Right kidney (tissue), 1 donor: ENCODE results near the gene FAM124A.

Experiments used
- DNase-seq: peaks from one replicate; pipeline ENCODE4 v3.0.0-alpha.2; 2016

FAM124A gene

DNA sequence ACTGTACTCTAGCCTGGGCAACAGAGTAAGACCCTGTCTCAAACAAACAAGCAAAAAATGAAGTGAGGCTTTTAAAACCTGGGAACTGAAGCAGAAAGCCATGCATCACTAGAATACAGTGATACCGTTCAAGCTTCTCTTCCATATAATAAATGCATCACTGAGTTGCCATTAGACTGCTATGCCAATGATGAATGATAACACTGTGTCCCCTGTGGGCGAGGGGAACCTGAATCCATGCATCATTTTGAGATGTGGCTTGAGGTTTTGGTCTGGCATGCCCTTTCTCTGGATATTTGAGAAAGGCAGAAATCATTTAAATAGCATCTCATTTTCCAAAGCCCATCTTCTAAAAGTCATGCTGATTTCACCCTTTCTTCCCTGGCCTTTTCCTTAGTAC is 1.5 kb upstream of the FAM124A start:
- no peak for DNase-seq

DNA sequence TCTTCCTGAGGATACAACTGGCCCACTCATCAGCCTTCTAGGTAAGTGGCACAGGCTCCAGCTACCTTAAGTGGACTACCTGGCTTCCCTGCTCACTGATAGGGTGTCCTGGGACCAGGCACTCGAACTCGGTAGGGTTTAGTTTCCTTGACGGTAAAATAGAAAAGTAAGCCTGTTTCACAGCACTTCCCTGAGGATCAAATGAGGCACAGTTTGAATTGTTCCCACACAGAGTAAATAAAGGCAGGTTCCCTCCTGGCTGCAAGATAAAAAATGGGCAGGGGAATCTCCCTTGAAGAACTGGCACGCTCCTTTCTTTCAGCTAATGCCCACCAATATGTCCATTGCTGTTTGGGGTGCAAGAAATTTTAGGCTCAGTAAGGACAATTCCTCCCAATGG is 1.1 kb upstream of the FAM124A start:
- no peak for DNase-seq

DNA sequence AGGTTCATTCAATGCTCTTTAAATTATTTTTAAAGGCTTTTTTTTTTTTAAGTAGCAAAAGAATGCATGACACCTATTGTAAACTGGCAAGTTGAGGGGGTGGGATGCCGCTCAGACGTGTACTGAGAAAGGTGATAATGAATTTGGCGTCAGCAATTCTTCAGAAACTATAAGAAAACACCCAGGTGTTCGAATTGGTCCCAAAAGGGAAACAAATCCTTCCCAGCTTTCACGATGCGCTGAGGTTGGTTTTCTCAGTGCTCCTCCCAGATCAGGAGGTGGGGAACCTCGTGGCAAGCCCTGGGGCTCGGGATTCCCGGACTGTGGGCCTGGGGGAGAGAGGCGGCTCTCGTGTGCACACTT is 543 bp upstream of the FAM124A start:
- DNase-seq: no peak

DNA sequence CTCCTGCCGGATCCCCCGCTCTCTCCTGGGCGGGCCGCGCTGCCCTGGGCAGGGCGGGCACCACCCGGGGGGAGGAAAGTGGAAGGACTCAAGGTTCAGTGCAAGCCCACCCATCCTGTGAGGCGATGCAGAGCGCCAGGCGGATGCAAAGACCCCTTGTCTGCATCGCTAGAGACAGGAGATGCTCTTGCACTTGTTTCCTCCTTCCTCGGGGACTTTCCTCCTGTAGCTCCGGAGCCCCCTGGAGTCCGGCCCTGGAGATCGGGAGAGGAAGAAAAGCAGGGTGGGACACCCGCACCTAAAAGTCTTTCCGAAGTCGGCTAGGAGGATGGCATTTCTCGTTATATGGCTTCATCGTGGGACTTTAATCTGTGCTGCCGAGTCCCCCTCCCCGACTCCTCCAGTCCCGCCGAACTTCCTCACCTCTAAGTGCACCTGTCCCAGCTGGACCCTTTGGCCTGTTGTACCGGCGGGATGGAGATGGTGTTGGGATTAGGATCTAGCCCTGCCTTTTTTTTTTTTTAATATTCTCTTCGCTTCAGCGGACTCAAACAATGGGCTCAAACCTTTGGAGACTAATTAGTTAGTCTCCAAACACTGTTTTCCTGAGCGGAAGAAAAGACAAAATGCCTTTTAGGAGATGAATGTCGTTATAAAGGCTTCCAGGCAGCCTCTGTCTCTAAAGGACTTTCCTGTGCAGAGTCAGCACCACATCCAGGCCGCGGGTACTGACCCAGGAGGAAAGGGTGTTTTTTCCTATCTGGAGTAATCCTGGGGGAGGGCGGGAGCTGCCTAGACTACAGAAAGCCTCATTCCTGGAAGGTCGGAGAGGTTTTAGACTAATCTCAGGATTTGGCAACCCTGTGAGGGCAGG is 725 bp downstream of the FAM124A start:
- peak; percentile 76 for DNase-seq

DNA sequence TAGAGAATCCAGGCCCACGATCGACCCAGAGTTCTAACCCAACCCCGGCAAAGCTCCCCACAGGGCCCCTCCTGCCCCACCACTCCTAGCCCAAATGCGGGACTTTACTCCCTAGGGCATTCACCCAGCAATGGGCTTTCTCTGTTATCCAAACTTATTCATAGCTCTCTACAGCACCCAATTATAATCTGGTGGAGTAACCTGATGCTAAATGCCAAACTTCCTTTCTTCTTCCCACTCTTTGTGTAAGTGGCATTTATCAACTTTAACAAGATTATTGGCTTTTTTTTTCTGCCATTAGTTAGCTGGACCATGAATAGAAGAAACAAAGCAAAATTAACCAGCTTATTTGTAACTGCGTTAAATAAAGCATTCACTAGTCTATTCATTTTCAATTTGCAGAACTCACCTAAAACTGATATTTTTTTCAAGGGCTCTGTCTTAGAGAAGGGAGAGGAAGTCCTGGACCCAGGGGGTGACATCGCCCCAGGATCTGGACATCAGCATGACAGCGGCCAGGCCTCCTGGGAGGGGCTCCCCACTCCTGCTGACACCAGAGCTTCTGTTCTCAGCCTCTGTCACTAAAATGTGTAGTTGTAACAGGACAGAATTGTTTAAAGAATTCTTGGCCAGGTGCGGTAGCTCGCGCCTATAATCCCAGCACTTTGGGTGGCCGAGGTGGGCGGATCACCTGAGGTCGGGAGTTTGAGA is 1.5 kb downstream of the FAM124A start:
- no peak for DNase-seq

DNA sequence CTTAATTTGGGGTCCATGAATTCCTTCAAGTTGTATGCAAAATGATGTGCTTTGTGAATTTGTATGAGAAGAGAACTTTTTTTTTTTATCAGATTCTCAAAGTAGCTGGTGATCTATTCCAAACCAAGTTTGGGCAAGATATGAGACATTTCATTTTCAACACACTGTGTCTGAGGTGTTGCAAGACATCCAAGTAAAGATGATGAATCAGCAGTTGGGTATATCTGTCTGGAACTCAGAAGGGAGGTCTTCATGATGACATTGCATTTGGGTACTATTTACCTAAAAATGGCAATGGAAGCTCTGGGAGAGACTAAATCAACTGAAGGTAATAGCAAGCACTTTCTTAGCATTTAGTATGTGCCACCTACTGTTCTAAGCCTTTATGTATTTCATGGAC is 2.8 kb downstream of the FAM124A start:
- no peak for DNase-seq

DNA sequence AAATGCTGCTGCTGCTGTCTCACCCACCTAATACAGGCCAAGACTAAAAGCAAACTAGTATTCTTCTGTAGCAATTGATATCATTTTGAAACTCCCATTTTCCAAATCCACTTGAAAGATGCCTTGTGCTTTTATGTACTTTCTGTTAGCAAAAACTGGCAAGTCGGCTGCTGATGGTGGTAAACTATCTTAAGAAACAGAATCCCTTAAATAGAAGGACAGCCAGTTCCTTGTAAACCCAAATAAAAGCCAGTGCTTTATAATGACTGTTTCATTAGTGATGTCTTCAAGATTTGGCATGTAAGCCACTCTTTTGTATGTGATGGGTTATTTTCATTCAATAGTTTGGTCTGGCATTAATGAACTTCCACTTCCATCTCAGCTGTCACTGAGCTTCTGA is 5.2 kb downstream of the FAM124A start:
- DNase-seq: no peak

DNA sequence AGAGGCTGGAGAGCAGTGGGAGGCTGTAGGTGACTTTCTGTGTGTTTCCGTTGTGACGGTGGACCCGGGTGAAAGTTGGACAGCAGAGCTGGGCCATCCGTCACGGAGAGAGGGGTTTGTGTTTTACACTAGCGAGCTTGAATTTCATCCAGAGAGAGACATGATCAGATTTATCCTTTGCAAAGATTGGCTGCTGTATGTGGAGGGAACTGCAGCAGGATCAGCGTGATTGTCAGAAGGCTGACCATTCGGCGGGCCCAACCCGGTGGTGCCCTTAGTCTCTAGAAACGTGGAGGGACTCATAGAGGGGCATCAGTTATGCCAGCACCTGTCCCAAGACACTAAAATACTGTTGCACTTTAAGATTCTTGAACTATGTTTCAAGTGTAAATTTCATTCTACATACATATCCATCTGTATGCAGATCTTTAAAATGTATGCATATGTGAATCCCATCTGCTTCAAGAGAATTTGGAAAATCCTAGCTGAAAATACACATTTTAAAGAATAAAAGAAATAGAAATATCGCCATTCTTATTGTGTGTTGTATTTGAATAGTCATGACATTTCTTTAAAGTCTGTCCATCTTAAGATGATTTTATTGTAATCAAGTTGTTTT is 7.0 kb downstream of the FAM124A start:
- no peak for DNase-seq

DNA sequence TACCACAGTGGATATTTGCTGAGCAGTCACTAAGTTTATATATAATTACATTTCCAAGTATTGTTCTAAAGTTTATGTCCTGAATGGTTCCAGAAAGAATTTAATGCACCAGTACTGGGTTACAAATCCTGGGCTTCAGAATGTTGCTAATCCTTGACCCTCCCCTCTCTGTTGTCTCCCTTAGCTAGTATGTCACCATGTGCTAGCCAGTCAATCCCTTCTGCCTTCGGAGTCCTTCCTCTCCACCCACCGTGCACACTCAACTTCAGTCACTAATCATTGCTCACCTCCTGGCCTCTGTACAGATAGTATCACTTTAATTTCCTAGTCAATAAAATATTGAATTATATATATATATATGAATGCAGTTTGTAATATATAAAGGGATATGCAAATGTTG is 7.5 kb downstream of the FAM124A start:
- no peak for DNase-seq

DNA sequence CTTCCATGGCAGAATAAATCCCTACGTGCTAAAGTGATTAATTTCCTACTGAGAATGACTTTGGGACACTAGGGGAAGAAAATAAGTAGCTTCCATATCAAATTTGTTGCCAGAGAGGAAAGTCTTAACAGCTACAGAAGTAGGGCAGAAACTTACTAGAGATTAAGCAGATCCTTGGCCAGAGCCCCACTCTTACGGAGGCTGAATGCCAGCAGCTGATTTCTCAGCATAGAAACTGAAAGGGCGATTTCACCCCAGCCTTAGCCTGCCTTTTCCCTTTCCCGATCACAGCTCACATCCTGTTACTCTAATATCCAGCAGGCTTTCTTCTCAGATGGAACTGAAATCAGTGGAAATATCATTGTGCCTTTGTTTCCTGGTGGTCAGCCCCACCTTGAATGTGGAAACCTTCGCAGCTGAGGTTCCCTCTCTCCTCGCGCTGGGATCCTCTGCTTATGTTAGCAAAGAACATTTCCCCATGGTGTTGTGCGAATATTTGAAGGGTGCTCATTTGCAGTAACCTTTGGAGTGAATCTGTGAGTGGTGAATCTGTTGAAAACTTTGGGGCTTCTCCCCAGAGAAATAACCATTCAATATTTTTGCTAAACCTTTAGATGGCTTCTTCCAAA is 8.4 kb downstream of the FAM124A start:
- DNase-seq: no peak

DNA sequence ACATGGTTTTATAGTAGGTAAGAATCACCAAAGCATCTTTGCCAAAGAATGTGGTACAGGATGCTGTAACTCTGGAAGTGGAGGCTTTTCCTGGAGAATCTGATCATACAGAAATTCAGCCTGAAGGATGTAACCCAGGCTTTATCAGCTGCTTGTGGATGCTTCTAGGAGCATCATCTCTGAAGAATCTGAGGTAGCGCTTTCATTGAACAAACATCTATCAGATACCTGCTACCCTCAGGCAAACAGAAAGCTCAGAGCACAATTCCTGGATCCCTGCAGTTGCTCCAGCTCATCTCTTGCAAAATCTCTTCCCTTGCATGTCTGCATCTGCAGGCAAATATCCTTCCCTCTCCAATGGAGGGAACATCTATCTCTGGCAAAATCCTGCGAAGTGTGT is 9.3 kb downstream of the FAM124A start:
- DNase-seq: no peak

DNA sequence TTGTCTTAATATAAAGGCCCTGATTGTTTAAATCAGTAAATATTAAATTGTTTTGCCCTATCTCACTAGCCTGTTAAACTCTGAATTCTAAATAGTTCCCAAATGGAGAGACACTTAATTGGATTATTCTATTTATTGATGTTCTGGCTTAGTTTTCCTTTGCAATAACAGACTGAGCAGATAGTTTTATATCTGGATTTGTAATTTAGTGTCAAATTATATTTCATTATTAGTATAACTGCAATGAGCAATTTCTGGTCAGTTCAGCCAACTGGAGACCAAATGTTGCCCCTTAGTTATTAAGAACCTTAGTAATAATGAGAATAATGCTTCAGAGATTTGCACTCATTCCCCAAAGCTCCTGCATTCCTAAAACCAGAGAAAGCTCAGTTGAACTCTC is 10.1 kb downstream of the FAM124A start:
- no peak for DNase-seq

DNA sequence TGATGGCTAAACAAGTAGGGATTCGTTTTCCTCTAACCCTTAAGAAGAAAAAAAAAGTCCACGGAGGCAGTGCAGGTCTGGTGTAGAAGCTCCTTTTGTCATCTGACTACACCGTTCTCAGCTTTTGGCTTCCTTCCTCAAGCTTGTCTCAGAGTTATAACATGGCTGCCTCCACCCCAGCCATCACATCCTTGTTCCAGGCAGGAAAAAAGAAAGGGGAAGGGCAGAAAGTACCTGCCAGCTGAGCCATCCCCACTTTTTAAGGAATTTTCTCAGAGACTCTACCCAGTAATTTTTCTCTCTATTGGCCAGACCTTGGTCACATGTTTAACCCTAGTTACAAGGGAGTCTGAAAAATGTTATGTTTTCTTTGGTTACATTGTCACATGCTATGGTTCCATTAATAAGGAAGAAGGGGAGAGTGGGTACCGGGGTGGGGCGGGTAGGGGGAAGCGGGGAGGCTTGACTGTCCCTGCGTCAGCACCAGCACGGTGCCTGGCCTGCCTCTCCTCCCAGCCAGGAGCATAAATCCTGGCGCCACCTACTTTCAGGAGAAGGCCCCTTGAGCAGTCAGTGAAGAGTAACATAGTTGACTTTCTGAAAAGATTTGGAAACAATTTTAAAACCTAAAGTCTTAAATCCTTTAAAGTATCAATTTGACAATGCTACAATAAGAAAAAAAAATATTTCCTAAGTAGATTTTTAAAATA is 11.1 kb downstream of the FAM124A start:
- DNase-seq: no peak

DNA sequence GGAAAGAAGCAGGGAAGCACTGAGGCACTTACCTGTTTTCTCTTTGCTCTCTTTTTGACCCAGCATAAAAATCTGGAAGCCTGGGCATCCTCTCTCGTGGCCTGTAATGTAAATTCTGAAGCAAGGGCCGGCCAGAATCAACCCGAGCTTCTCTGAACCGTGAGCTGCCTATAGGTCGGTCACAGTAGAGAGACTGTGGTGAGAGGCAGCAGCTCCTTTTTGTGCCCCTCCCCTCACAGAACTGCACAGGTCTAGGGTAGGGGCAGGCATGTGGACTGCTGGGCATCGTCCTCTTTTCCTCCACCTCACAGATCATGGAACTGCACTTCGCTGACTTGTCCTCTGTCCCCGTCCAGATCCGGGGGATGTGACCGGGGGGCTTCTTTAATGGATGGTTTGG is 12.5 kb downstream of the FAM124A start:
- DNase-seq: peak; percentile 42

DNA sequence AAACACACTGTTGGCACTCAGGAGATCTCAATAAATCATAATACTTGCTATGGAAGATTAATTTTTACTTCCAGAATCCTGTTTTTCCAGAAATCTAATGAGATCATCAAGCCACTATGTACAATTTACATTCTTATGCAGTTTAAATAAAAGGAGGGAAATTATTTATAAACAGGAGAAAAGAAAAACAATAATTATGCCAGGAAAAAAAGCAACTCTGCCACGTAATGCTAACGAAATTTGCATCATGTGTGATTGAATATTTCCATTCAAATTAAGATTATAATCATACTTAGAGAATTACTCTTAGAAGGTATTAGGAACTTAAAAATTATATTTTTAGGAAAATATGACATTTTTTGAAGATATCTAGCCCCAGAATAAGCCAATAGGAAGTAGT is 13.0 kb downstream of the FAM124A start:
- DNase-seq: no peak

DNA sequence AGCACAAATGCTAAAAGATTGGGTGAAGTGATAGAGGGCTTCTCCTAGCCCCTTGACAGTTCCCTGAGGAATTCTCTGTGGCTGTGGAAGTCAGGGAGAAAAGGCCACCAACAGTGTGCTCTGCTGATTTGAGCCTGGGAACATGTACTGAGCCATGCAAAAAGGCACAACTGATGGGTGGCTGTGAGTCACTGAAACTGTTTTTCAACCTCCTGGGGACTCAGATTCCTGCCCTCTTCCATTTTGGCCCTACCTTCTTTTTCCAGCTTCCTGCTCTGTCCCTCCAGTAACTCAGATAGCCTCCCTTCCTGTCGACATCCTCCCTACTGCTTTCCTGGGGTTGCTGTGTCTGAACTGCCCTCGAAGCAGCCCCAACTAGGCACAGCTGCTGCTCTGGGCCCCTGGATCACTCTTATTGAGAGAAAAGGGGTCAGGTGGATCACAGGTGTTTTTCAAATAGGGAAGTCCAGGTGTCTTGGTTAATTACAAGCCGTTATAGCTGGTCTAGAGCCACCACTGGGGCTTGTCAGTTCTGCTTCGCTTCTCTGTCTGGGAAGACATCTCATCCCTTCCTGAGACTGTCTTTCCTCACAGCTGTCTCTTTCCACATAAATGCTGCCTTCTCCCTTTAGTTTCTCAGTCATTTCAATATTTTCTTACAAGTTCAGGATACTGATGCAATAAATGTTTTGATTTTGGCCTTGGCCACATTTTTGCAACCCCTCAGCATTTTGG is 13.7 kb downstream of the FAM124A start:
- DNase-seq: no peak

DNA sequence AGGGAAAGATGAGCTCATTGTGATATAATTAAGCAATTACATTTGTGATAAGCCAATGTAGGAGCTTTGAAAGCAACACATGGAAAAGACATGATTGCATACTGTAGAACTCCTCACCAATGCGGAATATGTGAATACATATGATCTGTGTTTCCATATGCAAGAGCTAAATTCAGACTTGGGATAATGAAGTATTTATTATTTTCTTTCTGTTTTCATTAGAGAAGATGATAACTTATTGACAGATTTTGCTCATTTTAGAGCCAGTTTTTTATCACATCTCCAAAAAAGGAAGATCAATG is 14.2 kb downstream of the FAM124A start:
- DNase-seq: no peak

DNA sequence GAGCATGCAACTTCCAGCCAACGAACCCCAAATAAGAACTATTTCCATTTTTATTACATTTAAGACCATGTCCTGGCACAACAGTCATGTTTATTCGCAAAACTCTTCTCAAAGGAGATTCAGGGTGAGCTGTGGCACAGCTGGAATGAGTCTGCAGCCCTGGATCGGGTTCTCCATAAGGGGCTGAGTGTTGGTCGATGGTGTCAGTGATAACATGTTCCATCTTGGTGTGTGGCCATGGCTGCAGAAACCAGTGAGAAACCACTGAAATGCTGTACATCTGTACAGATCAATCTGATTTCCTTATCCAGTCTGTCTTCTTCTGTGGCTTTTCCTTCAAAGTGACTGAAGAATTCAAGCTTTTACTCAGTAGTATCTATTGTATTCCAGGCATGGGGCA is 15.2 kb downstream of the FAM124A start:
- DNase-seq: no peak

DNA sequence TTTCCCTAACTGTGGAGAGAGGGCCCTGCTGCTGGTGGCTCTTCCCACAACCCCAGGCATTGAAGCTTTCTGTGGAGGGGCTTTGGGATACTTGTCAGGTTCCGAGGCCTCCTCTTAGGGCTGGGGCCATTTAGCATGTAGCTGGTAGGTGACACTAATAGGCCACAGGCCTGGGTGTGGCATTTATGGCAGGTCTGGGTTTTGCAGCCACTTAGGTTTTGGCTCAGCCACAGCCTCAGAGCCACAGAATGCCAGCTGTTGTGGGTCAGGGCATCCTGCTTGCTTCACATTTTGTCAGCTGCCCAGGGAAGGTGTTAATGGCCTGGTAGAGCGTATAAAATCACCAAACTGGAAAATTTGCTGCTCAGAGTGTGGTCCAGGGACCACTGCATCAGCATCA is 15.7 kb downstream of the FAM124A start:
- no peak for DNase-seq

DNA sequence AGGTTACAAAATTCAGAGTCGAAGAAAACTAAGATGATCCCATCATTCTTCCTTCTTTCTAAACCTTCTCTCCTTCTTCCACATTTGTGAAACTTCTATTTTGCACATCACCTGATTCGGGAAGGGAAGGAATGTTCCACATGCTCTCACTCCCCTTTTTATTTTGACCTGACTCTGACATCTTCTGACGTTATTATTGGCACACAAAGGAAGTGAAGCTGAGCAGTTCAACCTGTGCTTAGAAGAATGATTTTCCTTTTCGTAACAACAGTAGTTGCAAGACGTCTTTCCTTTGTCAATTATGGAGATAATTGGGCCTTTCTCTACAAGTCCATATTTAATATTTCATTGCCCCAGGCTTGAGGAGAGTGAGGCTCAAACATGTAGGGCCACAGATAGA is 18.0 kb downstream of the FAM124A start:
- DNase-seq: no peak

DNA sequence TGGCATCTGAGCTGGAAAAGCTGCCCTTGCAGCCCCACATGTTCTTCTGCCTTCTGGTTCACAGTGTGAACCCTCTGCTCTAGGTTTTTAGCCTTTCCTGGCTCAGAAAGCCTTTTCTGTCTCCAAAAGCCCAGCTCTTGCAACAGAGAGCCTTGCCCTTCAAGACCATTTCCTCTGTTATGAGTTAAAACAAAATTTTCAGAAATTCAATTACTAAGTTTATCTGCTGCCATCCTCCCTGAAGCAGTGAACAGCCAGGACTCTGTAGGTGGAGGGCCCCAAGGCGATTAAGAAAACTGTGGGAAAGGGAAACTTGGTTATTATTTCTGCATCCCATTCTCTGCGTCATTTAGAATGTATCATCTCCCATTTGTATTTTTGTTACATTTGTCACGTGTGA is 18.8 kb downstream of the FAM124A start:
- no peak for DNase-seq

DNA sequence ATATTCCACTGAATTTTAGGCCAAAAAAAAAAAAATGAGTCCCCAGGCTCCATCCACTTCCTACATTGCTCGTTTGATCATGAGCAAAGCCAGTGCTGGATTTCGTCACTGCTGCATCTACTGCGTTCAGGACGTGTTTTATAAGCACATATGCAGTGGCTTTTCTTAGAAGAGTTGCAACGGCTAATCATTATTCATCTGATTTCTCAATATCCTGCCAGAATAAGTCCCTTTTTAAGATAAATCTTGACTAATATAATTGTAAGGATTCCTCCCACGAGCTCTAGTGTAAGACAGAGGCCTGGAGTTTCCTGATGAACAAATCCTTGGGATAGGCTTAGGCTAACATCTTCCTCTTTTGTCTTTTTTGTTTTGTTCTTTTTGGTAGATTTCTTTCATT is 19.5 kb downstream of the FAM124A start:
- no peak for DNase-seq
